ENCODE data around the gene TMEM221.

The TMEM221 gene

DNA sequence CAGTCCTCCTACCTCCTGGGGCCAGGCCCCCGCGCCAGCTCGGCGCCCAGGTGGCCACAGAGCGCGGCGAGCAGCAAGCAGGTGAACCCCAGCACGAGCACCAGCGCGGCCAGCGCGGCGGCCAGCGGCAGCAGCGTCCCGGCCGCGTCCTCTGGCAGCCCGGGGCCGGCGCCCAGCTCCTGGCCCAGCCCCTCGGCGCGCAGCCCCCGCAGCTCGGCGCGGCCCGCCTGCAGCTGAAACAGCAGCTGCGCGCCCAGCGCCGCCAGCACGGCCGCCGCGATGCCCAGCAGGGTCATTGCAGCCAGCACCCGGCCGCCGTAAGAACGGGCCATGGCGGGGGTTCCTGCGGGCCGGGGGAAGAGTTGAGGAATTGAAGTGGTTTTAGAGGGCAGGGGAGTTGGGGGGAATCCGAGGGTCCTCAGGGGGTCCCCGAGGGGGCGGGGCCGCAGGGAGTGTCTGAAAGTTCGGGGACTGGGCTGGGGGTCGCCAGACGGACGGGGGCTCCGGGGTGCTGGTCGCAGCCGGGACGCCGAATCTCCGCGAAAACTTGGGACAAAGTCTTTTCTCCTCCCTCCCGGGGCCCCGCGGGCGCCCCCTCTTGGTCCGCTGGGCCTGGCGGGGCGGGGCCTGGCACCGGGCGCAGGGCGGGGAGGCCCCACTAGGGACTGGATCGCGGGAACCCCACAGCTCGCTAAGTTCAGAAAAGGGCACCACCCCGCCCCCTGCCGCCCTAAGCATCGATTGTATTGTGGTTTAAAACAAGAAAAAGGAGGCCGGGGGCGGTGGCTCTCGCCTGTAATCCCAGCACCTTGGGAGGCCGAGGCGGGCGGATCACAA is at the start of gene TMEM221:
Gene TMEM221 (minus strand): TSS at position 538 of the 837 bp plus-strand sequence. CDS start 206 bp downstream, at position 332.
- peaks cover 33% of the 10 kb centered on the region for H3K27me3 ChIP-seq (ENCODE audit: control insufficient read depth, insufficient read depth, low read length)
- peaks cover 2% of the 10 kb centered on the region for H3K4me1 ChIP-seq (ENCODE audit: control insufficient read depth, insufficient read depth, low read length)
- no peaks in the 10 kb centered on the region for H3K36me3 ChIP-seq (ENCODE audit: control insufficient read depth, insufficient read depth, low read length)
- H3K9ac ChIP-seq (ENCODE audit: low read depth, low read length), result no peak within 1 kb of the TSS
- peak within 1 kb of the TSS; percentile 56 for H3K4me3 ChIP-seq (ENCODE audit: low read depth, low read length)
- no peaks in the 10 kb centered on the region for H3K9me3 ChIP-seq (ENCODE audit: control insufficient read depth, insufficient read depth, low read length)

DNA sequence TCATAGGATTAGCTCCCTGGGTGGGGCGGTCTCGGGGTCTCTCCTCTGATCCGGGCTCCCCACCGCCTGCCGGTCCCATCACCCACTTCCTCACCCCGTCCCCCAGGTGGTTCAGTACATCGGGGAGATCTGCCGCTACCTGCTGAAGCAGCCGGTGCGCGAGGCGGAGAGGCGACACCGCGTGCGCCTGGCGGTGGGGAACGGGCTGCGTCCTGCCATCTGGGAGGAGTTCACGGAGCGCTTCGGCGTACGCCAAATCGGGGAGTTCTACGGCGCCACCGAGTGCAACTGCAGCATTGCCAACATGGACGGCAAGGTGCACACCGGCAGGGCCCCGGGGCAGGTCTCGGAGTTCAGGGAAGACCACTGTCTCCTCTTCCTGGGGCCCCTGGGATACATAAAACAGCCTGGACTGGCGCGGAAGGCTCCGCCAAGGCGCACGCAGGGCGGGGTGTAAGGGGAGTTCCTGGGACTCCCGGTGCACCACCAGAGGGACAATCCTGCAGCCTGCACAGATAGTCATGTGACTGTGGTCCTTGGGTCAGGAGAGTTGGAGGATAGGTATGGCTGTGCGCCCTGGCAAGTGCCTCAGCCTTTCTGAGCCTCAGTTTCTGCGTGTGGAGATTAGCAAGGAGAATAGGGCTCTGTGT is 48.8 kb upstream of the TMEM221 start:
- Histone ChIP-seq H3K9me3 (ENCODE audit: control insufficient read depth, insufficient read depth, low read length) (no peaks in the 10 kb centered on the region), H3K27me3 (ENCODE audit: control insufficient read depth, insufficient read depth, low read length) (no peaks in the 10 kb centered on the region), H3K4me3 (ENCODE audit: low read depth, low read length) (peak overlapping the region; percentile 43), H3K36me3 (ENCODE audit: control insufficient read depth, insufficient read depth, low read length) (no peaks in the 10 kb centered on the region), H3K9ac (ENCODE audit: low read depth, low read length) (no peak overlapping the region), H3K4me1 (ENCODE audit: control insufficient read depth, insufficient read depth, low read length) (peaks cover 2% of the 10 kb centered on the region)

GRCh38 chr19:17496337-17496997 is 48.0 kb upstream of the TMEM221 start:
- no peak overlapping the region for H3K9ac ChIP-seq (ENCODE audit: low read depth, low read length)
- peaks cover 2% of the 10 kb centered on the region for H3K4me1 ChIP-seq (ENCODE audit: control insufficient read depth, insufficient read depth, low read length)
- no peaks in the 10 kb centered on the region for H3K9me3 ChIP-seq (ENCODE audit: control insufficient read depth, insufficient read depth, low read length)
- no peaks in the 10 kb centered on the region for H3K36me3 ChIP-seq (ENCODE audit: control insufficient read depth, insufficient read depth, low read length)
- H3K27me3 ChIP-seq (ENCODE audit: control insufficient read depth, insufficient read depth, low read length), result no peaks in the 10 kb centered on the region
- H3K4me3 ChIP-seq (ENCODE audit: low read depth, low read length), result peak overlapping the region; percentile 11

DNA sequence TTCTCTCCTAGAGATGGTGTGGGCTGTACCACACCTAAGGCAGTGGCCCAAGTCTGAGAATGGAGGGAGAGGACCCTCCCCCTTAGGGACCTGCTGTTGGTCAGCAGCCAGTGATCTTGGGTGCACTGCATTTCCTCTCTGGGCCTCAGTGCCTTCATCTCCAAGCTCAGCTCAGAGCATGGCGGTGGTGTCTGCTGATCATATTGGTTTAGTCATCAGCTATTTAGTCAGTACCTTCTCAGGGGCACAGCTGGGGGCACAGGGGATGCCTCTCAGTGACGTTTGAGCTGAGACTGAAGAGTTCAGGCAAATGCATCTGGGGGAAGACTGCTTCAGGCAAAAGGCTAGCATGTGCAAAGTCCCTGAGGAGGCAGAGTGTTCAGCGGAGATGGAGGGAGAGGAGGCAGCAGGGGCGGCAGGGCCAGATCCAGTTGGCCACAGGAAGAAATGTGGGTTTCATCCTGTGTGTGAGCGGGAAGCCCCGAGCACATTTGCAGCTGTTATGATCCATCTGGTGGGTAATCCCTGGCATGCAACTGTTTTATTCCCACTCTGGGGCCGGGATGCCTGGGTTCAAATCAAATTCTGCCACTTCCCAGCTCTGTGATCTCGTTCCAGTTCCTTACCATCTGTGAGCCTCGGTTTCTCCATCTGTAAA is 47.3 kb upstream of the TMEM221 start:
- Histone ChIP-seq H3K36me3 (ENCODE audit: control insufficient read depth, insufficient read depth, low read length) (no peaks in the 10 kb centered on the region), H3K9ac (ENCODE audit: low read depth, low read length) (no peak overlapping the region), H3K27me3 (ENCODE audit: control insufficient read depth, insufficient read depth, low read length) (no peaks in the 10 kb centered on the region), H3K4me3 (ENCODE audit: low read depth, low read length) (no peak overlapping the region), H3K4me1 (ENCODE audit: control insufficient read depth, insufficient read depth, low read length) (peaks cover 2% of the 10 kb centered on the region), H3K9me3 (ENCODE audit: control insufficient read depth, insufficient read depth, low read length) (no peaks in the 10 kb centered on the region)

DNA sequence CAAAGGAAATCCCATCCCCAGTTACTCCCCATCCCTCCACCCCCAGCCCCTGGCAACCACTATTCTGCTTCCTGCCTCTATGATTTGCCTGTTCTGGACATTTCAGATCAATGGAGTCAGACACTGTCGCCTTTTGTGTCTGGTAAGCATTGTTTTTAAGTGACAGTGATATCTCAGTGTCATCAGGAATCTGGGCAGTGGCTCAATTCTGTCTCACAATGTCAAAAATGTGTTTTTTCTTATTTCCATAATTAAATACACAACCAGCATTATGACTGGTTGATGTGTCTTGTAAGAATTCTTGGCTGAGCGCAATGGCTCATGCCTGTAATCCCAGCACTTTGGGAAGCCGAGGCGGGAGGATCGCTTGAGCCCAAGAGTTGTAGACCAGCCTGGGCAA is 42.8 kb upstream of the TMEM221 start:
- Histone ChIP-seq H3K36me3 (ENCODE audit: control insufficient read depth, insufficient read depth, low read length) (no peaks in the 10 kb centered on the region), H3K27me3 (ENCODE audit: control insufficient read depth, insufficient read depth, low read length) (no peaks in the 10 kb centered on the region), H3K4me1 (ENCODE audit: control insufficient read depth, insufficient read depth, low read length) (peaks cover 2% of the 10 kb centered on the region), H3K9ac (ENCODE audit: low read depth, low read length) (no peak overlapping the region), H3K9me3 (ENCODE audit: control insufficient read depth, insufficient read depth, low read length) (no peaks in the 10 kb centered on the region), H3K4me3 (ENCODE audit: low read depth, low read length) (no peak overlapping the region)

- Histone ChIP-seq H3K9ac (ENCODE audit: low read depth, low read length) (no peak overlapping the region), H3K27me3 (ENCODE audit: control insufficient read depth, insufficient read depth, low read length) (no peaks in the 10 kb centered on the region), H3K4me3 (ENCODE audit: low read depth, low read length) (no peak overlapping the region), H3K36me3 (ENCODE audit: control insufficient read depth, insufficient read depth, low read length) (no peaks in the 10 kb centered on the region), H3K4me1 (ENCODE audit: control insufficient read depth, insufficient read depth, low read length) (peaks cover 2% of the 10 kb centered on the region), H3K9me3 (ENCODE audit: control insufficient read depth, insufficient read depth, low read length) (no peaks in the 10 kb centered on the region)
Measured at GRCh38 chr19:17490411-17490810, 41.9 kb upstream of the TMEM221 start.

GRCh38 chr19:17489392-17490030 is 41.0 kb upstream of the TMEM221 start:
- peak overlapping the region; percentile 39 for H3K4me3 ChIP-seq (ENCODE audit: low read depth, low read length)
- H3K9ac ChIP-seq (ENCODE audit: low read depth, low read length), result peak overlapping the region; percentile 26
- no peaks in the 10 kb centered on the region for H3K27me3 ChIP-seq (ENCODE audit: control insufficient read depth, insufficient read depth, low read length)
- H3K36me3 ChIP-seq (ENCODE audit: control insufficient read depth, insufficient read depth, low read length), result no peaks in the 10 kb centered on the region
- no peaks in the 10 kb centered on the region for H3K9me3 ChIP-seq (ENCODE audit: control insufficient read depth, insufficient read depth, low read length)
- peaks cover 2% of the 10 kb centered on the region for H3K4me1 ChIP-seq (ENCODE audit: control insufficient read depth, insufficient read depth, low read length)

- peaks cover 2% of the 10 kb centered on the region for H3K4me1 ChIP-seq (ENCODE audit: control insufficient read depth, insufficient read depth, low read length)
- H3K4me3 ChIP-seq (ENCODE audit: low read depth, low read length), result peak overlapping the region; percentile 80
- H3K9me3 ChIP-seq (ENCODE audit: control insufficient read depth, insufficient read depth, low read length), result no peaks in the 10 kb centered on the region
- no peaks in the 10 kb centered on the region for H3K27me3 ChIP-seq (ENCODE audit: control insufficient read depth, insufficient read depth, low read length)
- H3K36me3 ChIP-seq (ENCODE audit: control insufficient read depth, insufficient read depth, low read length), result no peaks in the 10 kb centered on the region
- peak overlapping the region; percentile 26 for H3K9ac ChIP-seq (ENCODE audit: low read depth, low read length)
Measured at GRCh38 chr19:17488593-17489391, 40.3 kb upstream of the TMEM221 start.

- H3K4me3 ChIP-seq (ENCODE audit: low read depth, low read length), result no peak overlapping the region
- no peaks in the 10 kb centered on the region for H3K36me3 ChIP-seq (ENCODE audit: control insufficient read depth, insufficient read depth, low read length)
- H3K4me1 ChIP-seq (ENCODE audit: control insufficient read depth, insufficient read depth, low read length), result peaks cover 2% of the 10 kb centered on the region
- no peaks in the 10 kb centered on the region for H3K9me3 ChIP-seq (ENCODE audit: control insufficient read depth, insufficient read depth, low read length)
- H3K27me3 ChIP-seq (ENCODE audit: control insufficient read depth, insufficient read depth, low read length), result no peaks in the 10 kb centered on the region
- H3K9ac ChIP-seq (ENCODE audit: low read depth, low read length), result no peak overlapping the region
Measured at GRCh38 chr19:17487284-17488121, 39.0 kb upstream of the TMEM221 start.

- no peak overlapping the region for H3K4me3 ChIP-seq (ENCODE audit: low read depth, low read length)
- no peak overlapping the region for H3K9ac ChIP-seq (ENCODE audit: low read depth, low read length)
- no peaks in the 10 kb centered on the region for H3K27me3 ChIP-seq (ENCODE audit: control insufficient read depth, insufficient read depth, low read length)
- no peaks in the 10 kb centered on the region for H3K36me3 ChIP-seq (ENCODE audit: control insufficient read depth, insufficient read depth, low read length)
- H3K9me3 ChIP-seq (ENCODE audit: control insufficient read depth, insufficient read depth, low read length), result no peaks in the 10 kb centered on the region
- peaks cover 2% of the 10 kb centered on the region for H3K4me1 ChIP-seq (ENCODE audit: control insufficient read depth, insufficient read depth, low read length)
Measured at GRCh38 chr19:17486545-17487240, 38.2 kb upstream of the TMEM221 start.
